OCI-LY3 (cell line): ENCODE data around the gene OGFR.

Experiments
- H2AFZ ChIP-seq: fragments of 200-600, 300-600 bp; shearing (Covaris generic); 2 replicates; pipeline ENCODE4 v1.6.0; 2014; ENCODE audit warnings: antibody characterized with exemption, low read depth, low read length
- H3K27ac ChIP-seq: fragments of 200-600, 300-600 bp; sonication (generic); 2 replicates; pipeline ENCODE4 v1.5.1; 2014; ENCODE audit warnings: mild to moderate bottlenecking, low read length, moderate library complexity, mixed read lengths
- H3K27me3 ChIP-seq: fragments of 200-600, 300-600 bp; sonication (generic); 2 replicates; pipeline ENCODE4 v1.6.1; 2014; ENCODE audit warnings: low read depth, low read length, mixed read lengths
- H3K36me3 ChIP-seq: fragments of 200-600, 300-600 bp; sonication (generic); replicated peaks from 2 replicates; pipeline ENCODE3; 2014; ENCODE audit warnings: low read depth, low read length, mixed read lengths
- H3K4me1 ChIP-seq: fragments of 300-600, 200-600 bp; sonication (generic); 2 replicates; pipeline ENCODE4 v1.6.1; 2014; ENCODE audit warnings: low read length, mixed read lengths
- H3K4me2 ChIP-seq: fragments of 200-600, 300-600 bp; sonication (generic); 2 replicates; pipeline ENCODE4 v1.6.1; 2014; ENCODE audit warnings: low read length, mixed read lengths
- H3K4me3 ChIP-seq: fragments of 300-600, 200-600 bp; sonication (generic); 2 replicates; pipeline ENCODE4 v1.5.1; 2014; ENCODE audit warnings: antibody characterized with exemption, mild to moderate bottlenecking, low read length, moderate library complexity
- H3K79me2 ChIP-seq: fragments of 300-600, 200-600 bp; shearing (Covaris generic); 2 replicates; pipeline ENCODE4 v1.6.1; 2014; ENCODE audit warnings: mild to moderate bottlenecking, low read length, mixed read lengths
- H3K9ac ChIP-seq: fragments of 300-600, 200-600 bp; shearing (Covaris generic); 2 replicates; pipeline ENCODE4 v1.6.0; 2014; ENCODE audit warnings: mild to moderate bottlenecking, low read length, moderate library complexity
- H3K9me3 ChIP-seq: fragments of 200-600, 300-600 bp; shearing (Covaris generic); 2 replicates; pipeline ENCODE4 v1.6.1; 2014; ENCODE audit warnings: low read length, mixed read lengths; ENCODE audit not compliant: insufficient read depth
- H4K20me1 ChIP-seq: fragments of 200-600, 300-600 bp; sonication (generic); 2 replicates; pipeline ENCODE4 v1.6.1; 2016; ENCODE audit warnings: low read length, mixed read lengths; ENCODE audit not compliant: insufficient read depth
- CTCF ChIP-seq: fragments of 200-600, 300-600 bp; sonication (generic); IDR thresholded peaks from 2 replicates; pipeline ENCODE4 v1.5.1; 2014; ENCODE audit warnings: antibody characterized with exemption, low read length, low read depth
- EZH2phosphoT487 ChIP-seq: fragments of 200-600 bp; shearing (Covaris generic); IDR thresholded peaks from 2 replicates; pipeline ENCODE4 v1.6.1; 2018; ENCODE audit warnings: antibody characterized with exemption, mixed run types, low read depth

OGFR gene

GRCh38 chr20:62818592-62819493 is 14.2 kb downstream of the OGFR start:
- H4K20me1 ChIP-seq: peaks cover 11% of the 10 kb centered on the region
- no peak overlapping the region for H3K27ac ChIP-seq
- no peak overlapping the region for H3K9ac ChIP-seq
- no peak overlapping the region for H2AFZ ChIP-seq
- no peak overlapping the region for H3K4me3 ChIP-seq
- peaks cover 5% of the 10 kb centered on the region for H3K36me3 ChIP-seq
- no peaks in the 10 kb centered on the region for H3K79me2 ChIP-seq
- no peak overlapping the region for H3K4me2 ChIP-seq
- peaks cover 7% of the 10 kb centered on the region for H3K27me3 ChIP-seq
- no peak for TF ChIP-seq CTCF
- no peak for TF ChIP-seq EZH2phosphoT487
- no peaks in the 10 kb centered on the region for H3K9me3 ChIP-seq
- peaks cover 19% of the 10 kb centered on the region for H3K4me1 ChIP-seq

- Histone ChIP-seq H4K20me1 (peaks cover 4% of the 10 kb centered on the region; the same call in 1 of the 2 replicates), H3K36me3 (no peaks in the 10 kb centered on the region), H3K79me2 (no peaks in the 10 kb centered on the region), H3K4me3 (no peak overlapping the region), H2AFZ (no peak overlapping the region), H3K27me3 (peaks cover 7% of the 10 kb centered on the region), H3K4me2 (no peak overlapping the region), H3K9me3 (no peaks in the 10 kb centered on the region), H3K9ac (no peak overlapping the region), H3K27ac (no peak overlapping the region), H3K4me1 (peaks cover 25% of the 10 kb centered on the region)
- TF ChIP-seq EZH2phosphoT487 (no peak), CTCF (no peak)
Observed at GRCh38 chr20:62819494-62820174, 15.0 kb downstream of the OGFR start.

GRCh38 chr20:62820208-62820961 is 15.8 kb downstream of the OGFR start:
- Histone ChIP-seq H3K27ac (no peak overlapping the region), H3K4me3 (no peak overlapping the region), H3K4me1 (peaks cover 30% of the 10 kb centered on the region), H3K9me3 (no peaks in the 10 kb centered on the region), H3K36me3 (no peaks in the 10 kb centered on the region), H3K79me2 (no peaks in the 10 kb centered on the region), H2AFZ (no peak overlapping the region), H4K20me1 (no peaks in the 10 kb centered on the region), H3K27me3 (peaks cover 7% of the 10 kb centered on the region), H3K4me2 (no peak overlapping the region), H3K9ac (no peak overlapping the region)
- TF ChIP-seq EZH2phosphoT487: no peak
- TF ChIP-seq CTCF: no peak
